Measurements from ENCODE around the gene SLC26A1. TPM values are rescaled to one million over a fixed set of nuclear protein-coding genes. Genes with fewer than 3 reads are reported as not detected.

Gene SLC26A1
- total and polyA plus RNA-seq, 2 of the 13 experiments (the other 11 are each of a cell fraction or from before 2014, with no cell fraction given), result 5.4 to 22.9 TPM

DNA sequence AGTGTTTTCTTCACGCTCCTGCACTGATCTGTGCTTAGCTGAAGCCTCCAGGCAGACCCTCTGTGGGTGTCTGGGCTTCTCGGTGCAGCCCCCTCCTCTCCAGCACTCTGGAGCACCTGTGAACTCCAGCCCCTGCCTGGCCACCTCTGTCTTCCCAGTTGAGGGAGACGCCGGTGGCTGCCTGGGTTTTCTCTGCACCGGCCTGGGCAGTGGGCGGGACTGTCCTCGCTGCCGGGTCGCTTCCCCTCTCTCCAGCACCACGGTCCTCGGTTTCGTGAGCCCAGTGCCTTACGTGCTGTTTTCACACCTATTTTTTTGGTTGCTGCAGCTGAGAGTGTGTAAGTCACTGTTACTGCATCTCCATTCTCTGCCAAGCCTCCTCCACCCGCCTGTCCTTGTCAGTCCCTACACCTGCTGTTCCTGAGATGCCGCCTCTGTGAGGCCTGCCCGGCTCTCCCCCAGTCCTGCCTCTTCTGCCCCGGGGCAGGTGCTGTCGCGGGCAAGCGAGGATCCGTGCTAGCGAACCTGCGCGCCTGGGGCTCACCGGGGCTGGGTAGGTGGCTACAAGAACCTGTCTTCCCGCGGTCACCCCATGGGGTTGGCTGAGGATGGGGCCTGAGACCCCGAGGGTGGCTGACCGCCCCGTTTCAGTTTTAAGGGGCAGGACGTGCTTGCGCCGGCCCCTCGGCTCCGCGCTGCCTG, 15.8 kb upstream of the SLC26A1 start:
- ATAC-seq (peak; percentile 24), FAIRE-seq (no peak), DNase-seq (ENCODE audit: low spot score) (no peak)
- in situ Hi-C loops (cut with HindIII; ENCODE audit: extremely low pct_ligation_motif_present, low pct_unique_long_range_greater_than_20kb) (no loop called here), intact Hi-C loops (cut with micrococcal nuclease; ENCODE audit: unreplicated experiment) (loop anchor here (2.0 kb wide), 1 partner anchor 16 kb away; the partner anchor contains the start of gene SLC26A1)
- ChIA-PET POLR2A (no interaction called here), CTCF (ENCODE audit: low intra/inter-chr PET ratio, low total read pairs) (no interaction called here)
- Histone ChIP-seq H4K20me1 (ENCODE audit: insufficient read depth, low read length) (no peaks in the 10 kb centered on the region), H3K27ac (ENCODE audit: extremely low read length, insufficient read depth, low read length) (no peak overlapping the region), H2AFZ (ENCODE audit: low read length) (no peak overlapping the region), H3K4me1 (ENCODE audit: insufficient read depth, low read length) (peaks cover 43% of the 10 kb centered on the region), H3K4me2 (ENCODE audit: low read depth, low read length) (peak overlapping the region; percentile 100), H3K4me3 (replicated peaks in 1 of 3; ENCODE audit: insufficient read depth in 1 of 3, low read depth in 2 of 3, low read length in 3 of 3) (peak overlapping the region; percentile 63 to 86 (median 69)), H3K36me3 (replicated peaks in 1 of 2; ENCODE audit: control insufficient read depth in 1 of 2, insufficient read depth in 2 of 2, low read length in 2 of 2) (no peaks in the 10 kb centered on the region), H3K9me3 (ENCODE audit: low read length) (no peaks in the 10 kb centered on the region), H3K79me2 (ENCODE audit: insufficient read depth, low read length) (no peaks in the 10 kb centered on the region), H3K27me3 (ENCODE audit: control insufficient read depth in 1 of 2, insufficient read depth in 2 of 2, low read length in 2 of 2) (peaks cover 7 to 38% of the 10 kb centered on the region in 2 experiments), H3K9ac (ENCODE audit: insufficient read depth, low read depth, low read length) (peak overlapping the region; percentile 65; the same call in 1 of the 2 replicates)
- WGBS (ENCODE audit: low lambda C conversion rate), result 3% methylated on average over 12 of the region's 36 CpGs
- no TSS peak for BruUV-seq (replicated peaks)
- TF ChIP-seq FOXM1 (CRISPR knock-in tag; IDR thresholded peaks at IDR 0.05) (no peak), ZNF670 (CRISPR knock-in tag; IDR thresholded peaks at IDR 0.05; ENCODE audit: borderline replicate concordance) (no peak), CBX5 (CRISPR knock-in tag; IDR thresholded peaks at IDR 0.05; ENCODE audit: borderline replicate concordance) (no peak), PAX8 (CRISPR knock-in tag; IDR thresholded peaks at IDR 0.05; ENCODE audit: borderline replicate concordance) (no peak), ZSCAN12 (CRISPR knock-in tag; IDR thresholded peaks at IDR 0.05) (no peak), POLR2A (IDR thresholded peaks at IDR 0.05; ENCODE audit: insufficient read depth in 1 of 2, low read depth in 2 of 2, low read length in 2 of 2) (no peak), FOXO1 (CRISPR knock-in tag; IDR thresholded peaks at IDR 0.05) (no peak), IKZF5 (CRISPR knock-in tag; IDR thresholded peaks at IDR 0.05) (no peak), GLMP (CRISPR knock-in tag; IDR thresholded peaks at IDR 0.05; ENCODE audit: borderline replicate concordance) (no peak), SOX5 (CRISPR knock-in tag; IDR thresholded peaks at IDR 0.05; ENCODE audit: borderline replicate concordance) (no peak), ZNF431 (CRISPR knock-in tag; IDR thresholded peaks at IDR 0.05; ENCODE audit: borderline replicate concordance, low read depth) (no peak), SMAD1 (CRISPR knock-in tag; IDR thresholded peaks at IDR 0.05; ENCODE audit: borderline replicate concordance, low read depth) (0 out of 2 replicates have a peak, but pooled peaks have one; percentile 22), ZSCAN29 (CRISPR knock-in tag; conservative IDR thresholded peaks at IDR 0.05) (no peak), DNMT3B (CRISPR knock-in tag; conservative IDR thresholded peaks at IDR 0.05) (no peak), PHB2 (IDR thresholded peaks at IDR 0.05; ENCODE audit: partially characterized antibody) (no peak), BCL6 (CRISPR knock-in tag; IDR thresholded peaks at IDR 0.05) (no peak), GZF1 (CRISPR knock-in tag; IDR thresholded peaks at IDR 0.05) (no peak), ZNF138 (CRISPR knock-in tag; IDR thresholded peaks at IDR 0.05; ENCODE audit: low read depth) (no peak), SMC3 (IDR thresholded peaks at IDR 0.05; ENCODE audit: low read length) (no peak), ZBTB46 (CRISPR knock-in tag; IDR thresholded peaks at IDR 0.05; ENCODE audit: borderline replicate concordance) (no peak)
- TF ChIP-seq, protein P1, sequence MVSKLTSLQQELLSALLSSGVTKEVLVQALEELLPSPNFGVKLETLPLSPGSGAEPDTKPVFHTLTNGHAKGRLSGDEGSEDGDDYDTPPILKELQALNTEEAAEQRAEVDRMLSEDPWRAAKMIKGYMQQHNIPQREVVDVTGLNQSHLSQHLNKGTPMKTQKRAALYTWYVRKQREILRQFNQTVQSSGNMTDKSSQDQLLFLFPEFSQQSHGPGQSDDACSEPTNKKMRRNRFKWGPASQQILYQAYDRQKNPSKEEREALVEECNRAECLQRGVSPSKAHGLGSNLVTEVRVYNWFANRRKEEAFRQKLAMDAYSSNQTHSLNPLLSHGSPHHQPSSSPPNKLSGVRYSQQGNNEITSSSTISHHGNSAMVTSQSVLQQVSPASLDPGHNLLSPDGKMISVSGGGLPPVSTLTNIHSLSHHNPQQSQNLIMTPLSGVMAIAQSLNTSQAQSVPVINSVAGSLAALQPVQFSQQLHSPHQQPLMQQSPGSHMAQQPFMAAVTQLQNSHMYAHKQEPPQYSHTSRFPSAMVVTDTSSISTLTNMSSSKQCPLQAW (CRISPR knock-in tag; IDR thresholded peaks at IDR 0.05), result 0 out of 2 replicates have a peak, but pooled peaks have one; percentile 43

All from HepG2 (cell line).